Head of caudate nucleus (tissue), 42 donors: ENCODE data around the gene YWHAB.
"Not testable (repeated sequence)": the region's sequence is repeated elsewhere in the genome, so short reads cannot be mapped to it uniquely, and the experiment has no call there.

Experiments used
- DNase-seq, 42 donors: peaks; one replicate each; pipeline versions ENCODE4 v3.0.0 to v3.0.0-alpha.2; 2020 to 2021; ENCODE audit warnings: mixed read lengths in 7 of 42
- intact Hi-C: fragments of 100-400 bp; cut with DNase I; formaldehyde crosslinking; loops from one replicate; pipeline ENCODE4 v1.15.0; 2022

The YWHAB gene

GRCh38 chr20:44863365-44864084 is 22.0 kb upstream of the YWHAB start:
- DNase-seq, intact Hi-C loops: not testable (repeated sequence)

- DNase-seq, intact Hi-C loops: not testable (repeated sequence)
These were observed 21.0 kb upstream of the YWHAB start for GRCh38 chr20:44864493-44864892.

- no peak for DNase-seq
- intact Hi-C loops = loop anchor here (5.0 kb wide), 2 partner anchors 125 to 180 kb away; no protein-coding TSS in a partner anchor
These were observed 18.7 kb upstream of the YWHAB start for GRCh38 chr20:44866703-44867335.

- intact Hi-C loops = loop anchor here (5.0 kb wide), 2 partner anchors 127 to 182 kb away; no protein-coding TSS in a partner anchor
- DNase-seq = no peak
These were observed 16.0 kb upstream of the YWHAB start for GRCh38 chr20:44869471-44869870.

- intact Hi-C loops, DNase-seq: not testable (repeated sequence)
These were observed 3.1 kb upstream of the YWHAB start for GRCh38 chr20:44882360-44882759.

- intact Hi-C loops = no loop called here
- DNase-seq = no peak
These were observed 2.1 kb upstream of the YWHAB start for GRCh38 chr20:44883214-44883902.

GRCh38 chr20:44884907-44885391 is 556 bp upstream of the YWHAB start:
- intact Hi-C loops = loop anchor here (5.0 kb wide), 1 partner anchor 77 kb away; the partner anchor contains the start of gene TOMM34

GRCh38 chr20:44886266-44886651 is 754 bp downstream of the YWHAB start:
- peak in 3 of 42 donors; percentile 10 to 19 (median 14) for DNase-seq
- intact Hi-C loops = loop anchor here (5.0 kb wide), 1 partner anchor 76 kb away; the partner anchor contains the start of gene TOMM34

More at GRCh38 chr20:44884907-44885391, 556 bp upstream of the YWHAB start:
- DNase-seq = peak in 25 of 42 donors; percentile 14 to 69 (median 49)

GRCh38 chr20:44886828-44887227 is 1.3 kb downstream of the YWHAB start:
- intact Hi-C loops = loop anchor here (5.0 kb wide), 1 partner anchor 75 kb away; the partner anchor contains the start of gene TOMM34
- DNase-seq = no peak

- DNase-seq = no peak
- intact Hi-C loops = loop anchor here (5.0 kb wide), 1 partner anchor 75 kb away; the partner anchor contains the start of gene TOMM34
These were observed 2.0 kb downstream of the YWHAB start for GRCh38 chr20:44887466-44887865.

GRCh38 chr20:44888226-44889103 is 3.0 kb downstream of the YWHAB start:
- intact Hi-C loops = loop anchor here (5.0 kb wide), 1 partner anchor 74 kb away; the partner anchor contains the start of gene TOMM34
- no peak for DNase-seq

GRCh38 chr20:44891826-44892225 is 6.3 kb downstream of the YWHAB start:
- no peak for DNase-seq
- intact Hi-C loops = no loop called here

- DNase-seq = no peak
- intact Hi-C loops = no loop called here
These were observed 9.5 kb downstream of the YWHAB start for GRCh38 chr20:44894959-44895358.

- intact Hi-C loops = no loop called here
- no peak for DNase-seq
These were observed 11.1 kb downstream of the YWHAB start for GRCh38 chr20:44896583-44896982.

GRCh38 chr20:44897133-44897532 is 11.6 kb downstream of the YWHAB start:
- DNase-seq = no peak
- intact Hi-C loops = no loop called here

- DNase-seq = no peak
- intact Hi-C loops = loop anchor here (5.0 kb wide), 1 partner anchor 57 kb away; no protein-coding TSS in a partner anchor
These were observed 14.8 kb downstream of the YWHAB start for GRCh38 chr20:44900231-44900854.

- peak in 18 of 42 donors; percentile 32 to 78 (median 55) for DNase-seq
- intact Hi-C loops = loop anchor here (5.0 kb wide), 1 partner anchor 55 kb away; no protein-coding TSS in a partner anchor
These were observed 16.5 kb downstream of the YWHAB start for GRCh38 chr20:44901974-44902373.

- no peak for DNase-seq
- intact Hi-C loops = loop anchor here (5.0 kb wide), 1 partner anchor 53 kb away; no protein-coding TSS in a partner anchor
These were observed 18.9 kb downstream of the YWHAB start for GRCh38 chr20:44904377-44904776.
